Type B pancreatic cell (in vitro differentiated cells): Measurements from ENCODE around the gene ATF7IP2. TPM values are rescaled to one million over a fixed set of nuclear protein-coding genes. Genes with fewer than 3 reads are reported as not detected.

Experiments
- DNase-seq: peaks from one replicate; pipeline ENCODE4 v3.0.0; 2021; ENCODE audit warnings: mixed read lengths; ENCODE audit not compliant: unreplicated experiment; ENCODE audit errors: extremely low spot score
- H3K27ac Mint-ChIP-seq: 2 replicates; pipeline ENCODE4 v1.8.0; 2021; ENCODE audit warnings: mild to moderate bottlenecking, mixed read lengths
- H3K27me3 Mint-ChIP-seq: 2 replicates; pipeline ENCODE4 v1.8.0; 2021; ENCODE audit warnings: mixed read lengths
- H3K36me3 Mint-ChIP-seq: 2 replicates; pipeline ENCODE4 v1.8.0; 2021; ENCODE audit warnings: mixed read lengths
- H3K4me1 Mint-ChIP-seq: one replicate; pipeline ENCODE4 v1.8.0; 2021; ENCODE audit warnings: mixed read lengths; ENCODE audit not compliant: unreplicated experiment
- H3K4me3 Mint-ChIP-seq: 2 replicates; pipeline ENCODE4 v1.8.0; 2021; ENCODE audit warnings: mild to moderate bottlenecking, mixed read lengths
- H3K9me3 Mint-ChIP-seq: 2 replicates; pipeline ENCODE4 v1.8.0; 2021; ENCODE audit warnings: mixed read lengths
- total RNA-seq: library from RNA; stranded (reverse); gene quantifications from 2 replicates; pipeline ENCODE4 v1.2.1, GENCODE V29; 2021; ENCODE audit warnings: low replicate concordance
- TF ChIP-seq, protein P1 (sequence below): fragments of 200-600 bp; sonication (generic); conservative IDR thresholded peaks from 2 replicates; pipeline ENCODE4 v1.5.0; 2021; ENCODE audit warnings: antibody characterized with exemption, mild to moderate bottlenecking

ATF7IP2 gene
- total RNA-seq, 1 donor from 2014 or later = 27.5 TPM

DNA sequence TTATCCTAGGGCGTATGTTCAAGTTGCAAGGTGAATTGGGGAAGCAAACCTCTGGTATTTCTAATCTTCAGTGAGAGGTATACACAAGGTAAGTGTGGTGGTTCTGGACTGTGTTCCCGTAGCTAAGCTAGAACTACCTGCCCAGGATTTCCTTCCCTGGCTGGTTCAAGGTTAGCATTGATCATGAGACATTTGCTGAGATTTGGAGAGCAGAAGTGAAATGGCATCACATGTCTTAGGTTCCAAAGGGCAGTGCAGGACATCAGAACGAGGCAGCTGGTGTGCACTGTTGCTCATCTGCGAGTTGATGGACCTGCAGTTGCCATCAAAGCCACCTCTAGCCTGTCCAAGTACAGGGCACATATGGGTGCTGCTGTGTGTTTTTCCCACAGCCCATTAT lies 99.3 kb downstream of the ATF7IP2 start:
- no peak overlapping the region for H3K4me3 Mint-ChIP-seq
- H3K36me3 Mint-ChIP-seq = peaks cover 25% of the 10 kb centered on the region
- TF ChIP-seq, protein P1, sequence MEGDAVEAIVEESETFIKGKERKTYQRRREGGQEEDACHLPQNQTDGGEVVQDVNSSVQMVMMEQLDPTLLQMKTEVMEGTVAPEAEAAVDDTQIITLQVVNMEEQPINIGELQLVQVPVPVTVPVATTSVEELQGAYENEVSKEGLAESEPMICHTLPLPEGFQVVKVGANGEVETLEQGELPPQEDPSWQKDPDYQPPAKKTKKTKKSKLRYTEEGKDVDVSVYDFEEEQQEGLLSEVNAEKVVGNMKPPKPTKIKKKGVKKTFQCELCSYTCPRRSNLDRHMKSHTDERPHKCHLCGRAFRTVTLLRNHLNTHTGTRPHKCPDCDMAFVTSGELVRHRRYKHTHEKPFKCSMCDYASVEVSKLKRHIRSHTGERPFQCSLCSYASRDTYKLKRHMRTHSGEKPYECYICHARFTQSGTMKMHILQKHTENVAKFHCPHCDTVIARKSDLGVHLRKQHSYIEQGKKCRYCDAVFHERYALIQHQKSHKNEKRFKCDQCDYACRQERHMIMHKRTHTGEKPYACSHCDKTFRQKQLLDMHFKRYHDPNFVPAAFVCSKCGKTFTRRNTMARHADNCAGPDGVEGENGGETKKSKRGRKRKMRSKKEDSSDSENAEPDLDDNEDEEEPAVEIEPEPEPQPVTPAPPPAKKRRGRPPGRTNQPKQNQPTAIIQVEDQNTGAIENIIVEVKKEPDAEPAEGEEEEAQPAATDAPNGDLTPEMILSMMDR = no peak

DNA sequence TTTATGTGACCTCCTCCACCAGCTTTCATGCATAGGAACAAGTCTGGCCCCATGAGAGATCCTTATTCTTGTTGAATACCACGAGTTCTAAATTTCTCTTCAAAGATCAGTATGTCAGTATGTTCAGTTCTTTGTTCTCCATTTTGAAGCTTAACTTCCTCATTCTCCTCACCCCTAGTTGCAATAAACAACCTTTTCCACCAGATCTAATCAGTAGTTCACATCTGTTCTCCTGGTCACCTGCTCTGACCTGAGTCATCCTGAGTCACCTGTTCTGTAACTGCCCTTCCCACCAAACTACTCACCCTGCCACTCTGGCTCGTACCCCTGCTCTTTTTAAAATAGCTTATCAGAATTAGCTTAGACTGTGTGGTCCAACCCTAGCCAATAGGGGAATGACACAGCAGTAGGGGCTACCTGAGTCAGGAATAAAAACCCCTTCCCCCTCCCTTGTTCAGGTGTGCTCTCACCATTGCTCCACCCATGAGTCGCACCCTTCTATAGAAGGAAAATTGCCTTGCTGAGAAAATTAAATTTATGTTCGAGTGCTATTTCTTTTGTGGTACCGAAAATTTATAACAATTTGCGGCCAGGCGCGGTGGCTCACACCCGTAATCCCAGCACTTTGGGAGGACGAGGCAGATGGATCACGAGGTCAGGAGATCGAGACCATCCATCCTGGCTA lies 100.0 kb downstream of the ATF7IP2 start:
- Mint-ChIP-seq H3K9me3 (peaks cover 7% of the 10 kb centered on the region), H3K4me1 (no peaks in the 10 kb centered on the region), H3K4me3 (no peak overlapping the region), H3K27ac (no peak overlapping the region), H3K36me3 (peaks cover 22% of the 10 kb centered on the region), H3K27me3 (no peaks in the 10 kb centered on the region)
- no peak for DNase-seq
- TF ChIP-seq, protein P1 = no peak

More for the DNA sequence above, 99.3 kb downstream of the ATF7IP2 start:
- Mint-ChIP-seq H3K9me3 (peaks cover 7% of the 10 kb centered on the region), H3K4me1 (no peaks in the 10 kb centered on the region), H3K27me3 (no peaks in the 10 kb centered on the region), H3K27ac (no peak overlapping the region)
- no peak for DNase-seq

DNA sequence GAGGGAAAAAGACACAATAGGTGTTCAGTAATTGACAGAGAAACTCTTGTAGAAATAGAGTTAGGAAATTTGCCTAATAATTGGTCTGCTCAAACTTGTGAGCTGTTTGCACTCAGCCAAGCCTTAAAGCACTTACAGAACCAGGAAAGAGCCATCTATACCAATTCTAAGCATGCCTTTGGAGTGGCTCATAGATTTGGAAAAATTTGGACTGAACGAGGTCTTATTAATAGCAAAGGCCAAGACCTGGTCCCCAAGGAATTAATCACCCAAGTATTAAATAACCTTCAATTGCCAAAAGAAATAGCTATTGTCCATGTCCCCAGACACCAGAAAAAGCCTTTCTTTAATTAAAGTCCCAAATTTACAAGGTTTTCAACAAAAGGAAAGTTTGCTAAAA lies 104.3 kb downstream of the ATF7IP2 start:
- peaks cover 12% of the 10 kb centered on the region for H3K9me3 Mint-ChIP-seq
- TF ChIP-seq, protein P1 = no peak
- no peaks in the 10 kb centered on the region for H3K27me3 Mint-ChIP-seq
- H3K4me1 Mint-ChIP-seq = no peaks in the 10 kb centered on the region
- no peak overlapping the region for H3K4me3 Mint-ChIP-seq
- DNase-seq = no peak
- H3K36me3 Mint-ChIP-seq = peaks cover 7% of the 10 kb centered on the region
- H3K27ac Mint-ChIP-seq = no peak overlapping the region

DNA sequence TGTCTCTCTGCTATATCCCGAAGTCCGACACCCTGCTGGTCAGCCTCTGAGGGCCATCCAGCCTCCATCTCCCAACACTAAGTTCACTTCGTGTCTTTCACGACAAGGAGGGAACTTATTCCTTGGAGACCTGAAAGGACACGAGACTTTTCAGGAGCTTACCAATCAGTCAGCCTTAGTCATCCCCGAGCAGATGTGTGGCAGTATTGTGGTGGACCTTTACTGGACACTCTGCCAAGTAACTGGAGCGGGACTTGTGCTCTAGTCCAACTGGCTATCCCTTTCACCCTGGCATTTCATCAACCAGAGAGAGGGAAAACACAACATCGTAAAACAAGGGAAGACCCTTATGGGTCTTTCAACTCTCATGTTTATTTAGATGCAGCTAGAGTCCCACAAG lies 107.4 kb downstream of the ATF7IP2 start:
- Mint-ChIP-seq H3K36me3 (no peaks in the 10 kb centered on the region), H3K9me3 (peaks cover 5% of the 10 kb centered on the region), H3K4me3 (no peak overlapping the region), H3K27me3 (no peaks in the 10 kb centered on the region), H3K4me1 (no peaks in the 10 kb centered on the region), H3K27ac (no peak overlapping the region)
- no peak for DNase-seq
- TF ChIP-seq, protein P1 = no peak

DNA sequence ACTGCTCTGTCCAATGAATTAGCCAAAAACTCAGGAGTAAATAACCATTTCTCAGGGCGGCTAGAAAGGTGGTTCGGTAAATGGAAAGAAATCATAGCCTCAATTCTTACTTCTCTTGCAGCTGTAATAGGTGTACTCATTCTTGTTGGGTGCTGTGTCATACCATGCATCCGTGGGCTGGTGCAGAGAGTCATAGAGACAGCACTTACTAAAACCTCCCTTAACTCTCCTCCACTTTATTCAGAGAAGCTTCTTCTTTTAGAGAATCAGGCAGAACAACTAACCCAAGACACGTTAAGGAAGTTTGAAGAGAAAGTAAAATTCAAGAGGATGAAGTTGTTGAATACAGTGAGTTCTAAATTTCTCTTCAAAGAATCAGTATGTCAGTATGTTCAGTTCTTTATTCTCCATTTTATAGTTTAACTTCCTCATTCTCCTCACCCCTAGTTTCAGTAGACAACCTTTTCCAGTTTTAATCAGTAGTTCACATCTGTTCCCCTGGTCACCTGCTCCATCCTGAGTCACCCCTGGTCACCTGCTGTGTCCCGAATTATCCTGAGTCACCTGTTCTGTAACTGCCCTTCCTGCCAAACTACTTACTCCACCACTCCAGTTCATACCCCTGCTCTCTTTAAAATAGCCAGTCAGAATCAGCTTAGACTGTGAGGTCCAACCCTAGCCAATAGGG lies 108.6 kb downstream of the ATF7IP2 start:
- no peaks in the 10 kb centered on the region for H3K4me1 Mint-ChIP-seq
- peaks cover 5% of the 10 kb centered on the region for H3K9me3 Mint-ChIP-seq
- TF ChIP-seq, protein P1 = no peak
- no peak for DNase-seq
- no peak overlapping the region for H3K4me3 Mint-ChIP-seq
- H3K36me3 Mint-ChIP-seq = no peaks in the 10 kb centered on the region
- no peaks in the 10 kb centered on the region for H3K27me3 Mint-ChIP-seq
- no peak overlapping the region for H3K27ac Mint-ChIP-seq
